GM18867 (cell line): ENCODE data around the gene LYZL4.

Experiments
- ATAC-seq: cut with Tn5 transposase; IDR thresholded peaks from one replicate; pipeline ENCODE4 v1.9.1; 2021; ENCODE audit warnings: mild to moderate bottlenecking, moderate library complexity; ENCODE audit not compliant: unreplicated experiment

Gene LYZL4

GRCh38 chr3:42428830-42429229 is 18.4 kb upstream of the LYZL4 start:
- ATAC-seq, result no peak

- ATAC-seq, result no peak
Measured at GRCh38 chr3:42425736-42426407, 15.5 kb upstream of the LYZL4 start.

GRCh38 chr3:42424911-42425310 is 14.5 kb upstream of the LYZL4 start:
- no peak for ATAC-seq

- no peak for ATAC-seq
Measured at GRCh38 chr3:42421818-42422796, 11.7 kb upstream of the LYZL4 start.

- ATAC-seq, result no peak
Measured at GRCh38 chr3:42419563-42419962, 9.2 kb upstream of the LYZL4 start.

GRCh38 chr3:42412526-42413155 is 2.2 kb upstream of the LYZL4 start:
- ATAC-seq, result no peak

GRCh38 chr3:42411429-42411828 is 1.0 kb upstream of the LYZL4 start:
- no peak for ATAC-seq

- ATAC-seq, result no peak
Measured at GRCh38 chr3:42408156-42408555, 2.3 kb downstream of the LYZL4 start.

- ATAC-seq, result no peak
Measured at GRCh38 chr3:42406727-42407450, 3.5 kb downstream of the LYZL4 start.

- ATAC-seq, result no peak
Measured at GRCh38 chr3:42405857-42406256, 4.6 kb downstream of the LYZL4 start.

- ATAC-seq, result no peak
Measured at GRCh38 chr3:42403737-42404136, 6.7 kb downstream of the LYZL4 start.

GRCh38 chr3:42402394-42403096 is 7.9 kb downstream of the LYZL4 start:
- ATAC-seq, result no peak

- no peak for ATAC-seq
Measured at GRCh38 chr3:42398080-42398479, 12.3 kb downstream of the LYZL4 start.

- ATAC-seq, result no peak
Measured at GRCh38 chr3:42397644-42398043, 12.8 kb downstream of the LYZL4 start.

- no peak for ATAC-seq
Measured at GRCh38 chr3:42394579-42395288, 15.7 kb downstream of the LYZL4 start.

- no peak for ATAC-seq
Measured at GRCh38 chr3:42387802-42388651, 22.4 kb downstream of the LYZL4 start.

GRCh38 chr3:42381551-42382082 is 28.8 kb downstream of the LYZL4 start:
- ATAC-seq, result no peak

GRCh38 chr3:42377681-42378080 is 32.7 kb downstream of the LYZL4 start:
- ATAC-seq, result no peak
